Measurements from ENCODE around the gene UBE2G2.

UBE2G2 gene

GRCh38 chr21:44749759-44750674, 51.6 kb downstream of the UBE2G2 start:
- DNase-seq (ENCODE audit: low read depth): no peak

GRCh38 chr21:44749116-44749758, 52.4 kb downstream of the UBE2G2 start:
- no peak for DNase-seq (ENCODE audit: low read depth)

GRCh38 chr21:44748621-44749020, 53.0 kb downstream of the UBE2G2 start:
- no peak for DNase-seq (ENCODE audit: low read depth)

- peak; percentile 7 for DNase-seq (ENCODE audit: low read depth)
Observed at GRCh38 chr21:44742418-44743153, 59.0 kb downstream of the UBE2G2 start.

- DNase-seq (ENCODE audit: low read depth): no peak
Observed at GRCh38 chr21:44741921-44742320, 59.7 kb downstream of the UBE2G2 start.

- no peak for DNase-seq (ENCODE audit: low read depth)
Observed at GRCh38 chr21:44740742-44741141, 60.9 kb downstream of the UBE2G2 start.

- no peak for DNase-seq (ENCODE audit: low read depth)
Observed at GRCh38 chr21:44739316-44739715, 62.3 kb downstream of the UBE2G2 start.

GRCh38 chr21:44738621-44739020, 63.0 kb downstream of the UBE2G2 start:
- no peak for DNase-seq (ENCODE audit: low read depth)

GRCh38 chr21:44737706-44738354, 63.8 kb downstream of the UBE2G2 start:
- peak; percentile 21 for DNase-seq (ENCODE audit: low read depth)

- no peak for DNase-seq (ENCODE audit: low read depth)
Observed at GRCh38 chr21:44736291-44737004, 65.2 kb downstream of the UBE2G2 start.

GRCh38 chr21:44735821-44736220, 65.8 kb downstream of the UBE2G2 start:
- no peak for DNase-seq (ENCODE audit: low read depth)

GRCh38 chr21:44734841-44735240, 66.8 kb downstream of the UBE2G2 start:
- DNase-seq (ENCODE audit: low read depth): no peak

GRCh38 chr21:44734026-44734745, 67.4 kb downstream of the UBE2G2 start:
- no peak for DNase-seq (ENCODE audit: low read depth)

GRCh38 chr21:44732956-44733355, 68.7 kb downstream of the UBE2G2 start:
- DNase-seq (ENCODE audit: low read depth): no peak

- no peak for DNase-seq (ENCODE audit: low read depth)
Observed at GRCh38 chr21:44732263-44732662, 69.4 kb downstream of the UBE2G2 start.

- no peak for DNase-seq (ENCODE audit: low read depth)
Observed at GRCh38 chr21:44730951-44731579, 70.6 kb downstream of the UBE2G2 start.

GRCh38 chr21:44730028-44730395, 71.6 kb downstream of the UBE2G2 start:
- DNase-seq (ENCODE audit: low read depth): no peak

GRCh38 chr21:44729336-44730027, 72.1 kb downstream of the UBE2G2 start:
- DNase-seq (ENCODE audit: low read depth): no peak

- no peak for DNase-seq (ENCODE audit: low read depth)
Observed at GRCh38 chr21:44728716-44729115, 72.9 kb downstream of the UBE2G2 start.

GRCh38 chr21:44727757-44728156, 73.9 kb downstream of the UBE2G2 start:
- no peak for DNase-seq (ENCODE audit: low read depth)
